H9 (cell line): Measurements from ENCODE around the gene MSI1. TPM values are rescaled to one million over a fixed set of nuclear protein-coding genes. Genes with fewer than 3 reads are reported as not detected.

ENCODE experiments used
- DNase-seq: peaks from one replicate; pipeline ENCODE4 v3.0.0-alpha.2; 2017
- H2AFZ ChIP-seq: one replicate; pipeline ENCODE4 v1.6.1; 2013; ENCODE audit warnings: mild to moderate bottlenecking, low read length, control low read depth, moderate library complexity
- H2AK5ac ChIP-seq: 2 replicates; pipeline ENCODE4 v1.6.1; 2013; ENCODE audit warnings: low read length, control low read depth, mixed read lengths; ENCODE audit not compliant: insufficient read length
- H2BK120ac ChIP-seq: one replicate; pipeline ENCODE4 v1.6.1; 2013; ENCODE audit warnings: low read depth, mild to moderate bottlenecking, low read length, control low read depth, inconsistent platforms; ENCODE audit not compliant: poor library complexity, severe bottlenecking
- H2BK12ac ChIP-seq: 2 replicates; pipeline ENCODE4 v1.6.1; 2013; ENCODE audit warnings: low read length, control low read depth, mixed read lengths, low read depth; ENCODE audit not compliant: insufficient read length
- H2BK15ac ChIP-seq: 2 replicates; pipeline ENCODE4 v1.6.1; 2013; ENCODE audit warnings: low read depth, low read length, control low read depth
- H2BK20ac ChIP-seq: one replicate; pipeline ENCODE4 v1.6.1; 2013; ENCODE audit warnings: low read depth, mild to moderate bottlenecking, low read length, control low read depth, inconsistent platforms; ENCODE audit not compliant: poor library complexity, severe bottlenecking
- H2BK5ac ChIP-seq: 2 replicates; pipeline ENCODE4 v1.6.1; 2013; ENCODE audit warnings: low read length, control low read depth, mixed read lengths; ENCODE audit not compliant: insufficient read length
- H3K14ac ChIP-seq: 2 replicates; pipeline ENCODE4 v1.6.1; 2013; ENCODE audit warnings: low read length, control low read depth; ENCODE audit not compliant: insufficient read depth
- H3K18ac ChIP-seq: 2 replicates; pipeline ENCODE4 v1.6.1; 2013; ENCODE audit warnings: low read depth, mild to moderate bottlenecking, mixed read lengths, low read length, control low read depth; ENCODE audit not compliant: insufficient read length
- H3K23ac ChIP-seq: 2 replicates; pipeline ENCODE4 v1.6.1; 2013; ENCODE audit warnings: low read length, control low read depth, mixed read lengths, low read depth; ENCODE audit not compliant: insufficient read length
- H3K23me2 ChIP-seq: 2 replicates; pipeline ENCODE4 v1.6.1; 2013; ENCODE audit warnings: low read depth, mild to moderate bottlenecking, mixed read lengths, low read length, control low read depth; ENCODE audit not compliant: insufficient read length, poor library complexity, severe bottlenecking
- H3K27ac ChIP-seq: 2 replicates; pipeline ENCODE4 v1.5.1; 2013; ENCODE audit warnings: low read length, control low read depth, mixed read lengths, low read depth; ENCODE audit not compliant: insufficient read length
- H3K27me3 ChIP-seq: 2 replicates; pipeline ENCODE4 v1.6.1; 2013; ENCODE audit warnings: low read length, control low read depth, inconsistent platforms; ENCODE audit not compliant: insufficient read depth
- H3K4ac ChIP-seq: 2 replicates; pipeline ENCODE4 v1.6.1; 2013; ENCODE audit warnings: low read depth, mild to moderate bottlenecking, control low read depth, inconsistent platforms, low read length, moderate library complexity
- H3K4me1 ChIP-seq: 2 replicates; pipeline ENCODE4 v1.6.1; 2013; ENCODE audit warnings: low read length, control low read depth, inconsistent platforms; ENCODE audit not compliant: insufficient read depth
- H3K4me2 ChIP-seq: 2 replicates; pipeline ENCODE4 v1.6.1; 2013; ENCODE audit warnings: low read length, control low read depth, mixed read lengths; ENCODE audit not compliant: insufficient read length, insufficient read depth
- H3K56ac ChIP-seq: 2 replicates; pipeline ENCODE4 v1.6.1; 2013; ENCODE audit warnings: low read depth, mild to moderate bottlenecking, mixed read lengths, low read length, control low read depth; ENCODE audit not compliant: insufficient read length
- H3K79me1 ChIP-seq: 2 replicates; pipeline ENCODE4 v1.6.1; 2013; ENCODE audit warnings: low read depth, mild to moderate bottlenecking, moderate library complexity, low read length, control low read depth, inconsistent platforms; ENCODE audit not compliant: insufficient read depth, poor library complexity, severe bottlenecking
- H3K79me2 ChIP-seq: 2 replicates; pipeline ENCODE4 v1.6.1; 2013; ENCODE audit warnings: low read length, control low read depth, inconsistent platforms; ENCODE audit not compliant: insufficient read depth
- H3K9ac ChIP-seq: 2 replicates; pipeline ENCODE4 v1.6.1; 2013; ENCODE audit warnings: low read length, control low read depth, mixed read lengths; ENCODE audit not compliant: insufficient read length; ENCODE audit errors: extremely low read depth
- H3K9me3 ChIP-seq: one replicate; pipeline ENCODE4 v1.6.1; 2013; ENCODE audit warnings: low read depth, low read length, inconsistent platforms; ENCODE audit not compliant: control insufficient read depth
- H3T11ph ChIP-seq: one replicate; pipeline ENCODE4 v1.6.1; 2013; ENCODE audit warnings: mild to moderate bottlenecking, low read length, control low read depth, inconsistent platforms
- H4K20me1 ChIP-seq: one replicate; pipeline ENCODE4 v1.6.1; 2013; ENCODE audit not compliant: control insufficient read depth, insufficient read length, insufficient read depth
- H4K5ac ChIP-seq: 2 replicates; pipeline ENCODE4 v1.6.1; 2013; ENCODE audit warnings: low read depth, mild to moderate bottlenecking, mixed read lengths, low read length, control low read depth; ENCODE audit not compliant: insufficient read length
- H4K8ac ChIP-seq: replicated peaks from 2 replicates; pipeline ENCODE4 v1.6.1; 2013; ENCODE audit warnings: low read length, control low read depth, mixed read lengths, low read depth; ENCODE audit not compliant: insufficient read length
- H4K91ac ChIP-seq: 2 replicates; pipeline ENCODE4 v1.6.1; 2013; ENCODE audit warnings: low read depth, mild to moderate bottlenecking, moderate library complexity, mixed read lengths, low read length, control low read depth; ENCODE audit not compliant: insufficient read length
- H3K27ac Mint-ChIP-seq, 3 experiments: 2 replicates in 2 of 3; 3 replicates in 1 of 3; pipeline ENCODE4 v1.8.0; 2020 to 2021; ENCODE audit warnings: mixed read lengths in 3 of 3, mild to moderate bottlenecking in 1 of 3, moderate library complexity in 1 of 3
- H3K27me3 Mint-ChIP-seq: 2 replicates; pipeline ENCODE4 v1.8.0; 2021; ENCODE audit warnings: low read depth, mild to moderate bottlenecking, moderate library complexity, mixed read lengths
- H3K36me3 Mint-ChIP-seq, 3 experiments: 2 replicates in 2 of 3; 3 replicates in 1 of 3; pipeline ENCODE4 v1.8.0; 2020 to 2021; ENCODE audit warnings: low read depth in 3 of 3, mixed read lengths in 3 of 3; ENCODE audit not compliant: insufficient read depth in 1 of 3
- H3K4me1 Mint-ChIP-seq, 2 experiments: 2 replicates each; pipeline ENCODE4 v1.8.0; 2020; ENCODE audit warnings: mixed read lengths in 2 of 2
- H3K4me3 Mint-ChIP-seq, 2 experiments: 2 replicates in 1 of 2; 3 replicates in 1 of 2; pipeline ENCODE4 v1.8.0; 2020 to 2021; ENCODE audit warnings: mild to moderate bottlenecking in 2 of 2, mixed read lengths in 2 of 2, moderate library complexity in 1 of 2
- H3K9me3 Mint-ChIP-seq, 2 experiments: 2 replicates in 1 of 2; 3 replicates in 1 of 2; pipeline ENCODE4 v1.8.0; 2020; ENCODE audit warnings: mild to moderate bottlenecking in 2 of 2, mixed read lengths in 2 of 2, moderate library complexity in 1 of 2
- CTCF ChIP-seq: fragments of 200-600 bp; sonication (generic); conservative IDR thresholded peaks from 3 replicates; pipeline ENCODE4 v1.8.0; 2021; ENCODE audit warnings: antibody characterized with exemption, mild to moderate bottlenecking
- WGBS: extraction: QIAGEN DNeasy Blood & Tissue Kit; methylation state at CpG from one replicate; pipeline ENCODE4 v1.1.7; 2013; ENCODE audit warnings: missing lambda C conversion rate, low lambda C conversion rate, mixed read lengths; ENCODE audit not compliant: insufficient read length; ENCODE audit errors: extremely low coverage; 5-methylcytosine and 5-hydroxymethylcytosine counted together
- total RNA-seq: library from RNA; stranded (reverse); gene quantifications from 2 replicates; pipeline ENCODE4 v1.2.1, GENCODE V29; 2021

Gene MSI1
- total RNA-seq, 1 experiment from 2014 or later = 91.5 TPM

GRCh38 chr12:120366845-120367232 lies 2.1 kb downstream of the MSI1 start:
- H3K79me1 ChIP-seq = peaks cover 2% of the 10 kb centered on the region
- H2AK5ac ChIP-seq = no peak overlapping the region
- no peak overlapping the region for H2BK20ac ChIP-seq
- peak overlapping the region; percentile 59 for H3K4me2 ChIP-seq
- H2BK12ac ChIP-seq = no peak overlapping the region
- Mint-ChIP-seq H3K4me1 (peaks cover 71 to 78% of the 10 kb centered on the region in 2 experiments), H3K27ac (peak overlapping the region in 2 of 3 experiments; percentile 81 to 90; a peak in 4 of 7 replicates), H3K36me3 (peaks cover 24 to 52% (median 50%) of the 10 kb centered on the region in 3 experiments), H3K4me3 (peak overlapping the region; percentile 85 to 90), H3K9me3 (no peaks in the 10 kb centered on the region), H3K27me3 (peaks cover 33% of the 10 kb centered on the region)
- H2AFZ ChIP-seq = no peak overlapping the region
- no peak overlapping the region for H2BK120ac ChIP-seq
- WGBS = no CpG with 5 or more reads among the region's 7 CpGs
- H2BK5ac ChIP-seq = no peak overlapping the region
- H3K4ac ChIP-seq = no peak overlapping the region
- H3K14ac ChIP-seq = no peak overlapping the region
- no peak overlapping the region for H4K8ac ChIP-seq
- H3K18ac ChIP-seq = no peak overlapping the region
- H3T11ph ChIP-seq = no peak overlapping the region
- no peak overlapping the region for H2BK15ac ChIP-seq
- H3K4me1 ChIP-seq = peaks cover 18% of the 10 kb centered on the region; the same call in 1 of the 2 replicates
- TF ChIP-seq CTCF = no peak
- peak; percentile 46 for DNase-seq
- H3K9ac ChIP-seq = no peak overlapping the region
- no peak overlapping the region for H4K91ac ChIP-seq
- H3K79me2 ChIP-seq = no peaks in the 10 kb centered on the region
- no peak overlapping the region for H3K27ac ChIP-seq
- peaks cover 17% of the 10 kb centered on the region for H3K23me2 ChIP-seq
- H4K20me1 ChIP-seq = peaks cover 5% of the 10 kb centered on the region
- peaks cover 7% of the 10 kb centered on the region; the same call in 1 of the 2 replicates for H3K27me3 ChIP-seq
- H4K5ac ChIP-seq = no peak overlapping the region
- H3K23ac ChIP-seq = no peak overlapping the region
- H3K9me3 ChIP-seq = no peaks in the 10 kb centered on the region
- no peak overlapping the region for H3K56ac ChIP-seq
